K562 (cell line): ENCODE data around the gene ALG14. TPM values are rescaled to one million over a fixed set of nuclear protein-coding genes. Genes with fewer than 3 reads are reported as not detected.
A peak's percentile ranks its signal among the peaks of the same experiment; 100 is the strongest.

Experiments used
- AFF1 ChIP-seq, 2 experiments: fragments of 450-650 bp; IDR thresholded peaks; 2 replicates each; pipeline ENCODE4 v1.6.1; 2018; ENCODE audit warnings: mild to moderate bottlenecking in 2 of 2, low read depth in 1 of 2; ENCODE audit not compliant: partially characterized antibody in 2 of 2
- ASH1L ChIP-seq: fragments of 450-650 bp; IDR thresholded peaks from 2 replicates; pipeline ENCODE4 v1.6.1; 2018; ENCODE audit warnings: borderline replicate concordance, mild to moderate bottlenecking, low read depth; ENCODE audit not compliant: partially characterized antibody
- CBX2 ChIP-seq: fragments of 200-600 bp; sonication (generic); IDR thresholded peaks from one replicate; pipeline ENCODE4 v1.6.1; 2012; ENCODE audit warnings: mild to moderate bottlenecking, low read length, inconsistent platforms; ENCODE audit not compliant: insufficient read depth, poor library complexity, severe bottlenecking
- EWSR1 ChIP-seq: fragments of 450-650 bp; IDR thresholded peaks from 2 replicates; pipeline ENCODE4 v1.6.1; 2018; ENCODE audit warnings: borderline replicate concordance, mild to moderate bottlenecking, low read depth, moderate library complexity; ENCODE audit not compliant: partially characterized antibody
- JUNB ChIP-seq: fragments of 450-650 bp; formaldehyde crosslinking; conservative IDR thresholded peaks from 2 replicates; pipeline ENCODE4 v1.4.0; 2020; ENCODE audit warnings: mild to moderate bottlenecking
- KAT8 ChIP-seq: fragments of 450-650 bp; IDR thresholded peaks from 2 replicates; pipeline ENCODE4 v1.6.1; 2016; ENCODE audit warnings: low read depth, mild to moderate bottlenecking
- MCM5 ChIP-seq: fragments of 450-650 bp; IDR thresholded peaks from 2 replicates; pipeline ENCODE4 v1.6.1; 2016; ENCODE audit warnings: low read depth
- MEF2D ChIP-seq: conservative IDR thresholded peaks from 2 replicates; pipeline ENCODE4 v1.6.1; 2016; ENCODE audit warnings: low read depth, missing genetic modification characterization, missing compliant biosample characterization
- PHF21A ChIP-seq: fragments of 450-650 bp; IDR thresholded peaks from 2 replicates; pipeline ENCODE4 v1.6.1; 2017; ENCODE audit warnings: low read depth, borderline replicate concordance
- SFPQ ChIP-seq: fragments of 200-400 bp; formaldehyde crosslinking; IDR thresholded peaks from 2 replicates; pipeline ENCODE4 v1.6.1; 2017; ENCODE audit warnings: mild to moderate bottlenecking, low read depth, low read length, moderate library complexity
- SOX6 ChIP-seq: fragments of 450-650 bp; IDR thresholded peaks from 2 replicates; pipeline ENCODE4 v1.6.1; 2014; ENCODE audit warnings: mild to moderate bottlenecking
- SP1 ChIP-seq: sonication (generic); formaldehyde crosslinking; IDR thresholded peaks from 2 replicates; pipeline ENCODE4 v1.8.1; 2022; ENCODE audit warnings: mild to moderate bottlenecking, missing genetic modification reagents
- SRF ChIP-seq, 2 experiments: fragments of 250-450, 450-650 bp in 1 of 2; sonication (Bioruptor Pico) in 1 of 2; sonication (generic) in 1 of 2; formaldehyde crosslinking; IDR thresholded peaks; 2 replicates each; pipeline versions ENCODE4 v1.5.0 to v1.5.1; 2020 to 2022; ENCODE audit warnings: mild to moderate bottlenecking in 1 of 2, missing genetic modification reagents in 1 of 2
- TFAM ChIP-seq: fragments of 250-450 bp; sonication (Bioruptor Pico); conservative IDR thresholded peaks from 2 replicates; pipeline ENCODE4 v1.5.0; 2021; ENCODE audit warnings: mild to moderate bottlenecking, moderate library complexity
- TRIM24 ChIP-seq, 2 experiments: fragments of 450-650 bp; IDR thresholded peaks; 2 replicates each; pipeline ENCODE4 v1.6.1; 2016
- ZNF12 ChIP-seq: sonication (generic); formaldehyde crosslinking; IDR thresholded peaks from 2 replicates; pipeline ENCODE4 v1.4.0; 2020; ENCODE audit warnings: mild to moderate bottlenecking, missing genetic modification reagents
- ZNF24 ChIP-seq: fragments of 450-650 bp; IDR thresholded peaks from 2 replicates; pipeline ENCODE4 v1.6.1; 2016
- ZNF324 ChIP-seq: fragments of 250-450 bp; sonication (Bioruptor Pico); IDR thresholded peaks from 2 replicates; pipeline ENCODE4 v1.4.0; 2020; ENCODE audit warnings: mild to moderate bottlenecking
- ZNF445 ChIP-seq: fragments of 250-450 bp; sonication (Bioruptor Pico); IDR thresholded peaks from 2 replicates; pipeline ENCODE4 v1.4.0; 2020; ENCODE audit warnings: low read depth, mild to moderate bottlenecking, moderate library complexity
- polyA plus RNA-seq, 8 experiments: library from polyadenylated mRNA; depleted of rRNA in 4 of 8; stranded (reverse) in 5 of 8; unstranded in 3 of 8; fragments of >200 nt; fragmentation: Nextera tagmentation in 2 of 8; fragmentation: Illumina TruSeq in 1 of 8; extraction: Ambion mirVana in 2 of 8; extraction: Trizol in 1 of 8; gene quantifications; 2 replicates each; pipeline versions ENCODE4 v1.2.1 to v1.2.3, GENCODE V29; 2011 to 2014; ENCODE audit warnings: inconsistent platforms in 1 of 8, missing spikeins in 1 of 8
- total RNA-seq, 7 experiments: library from RNA; depleted of rRNA in 6 of 7; stranded (reverse); fragments of >200 nt in 6 of 7; fragmentation: Illumina TruSeq in 2 of 7; extraction: Trizol in 2 of 7; gene quantifications; 2 replicates each; pipeline versions ENCODE4 v1.2.1 to v1.2.3, GENCODE V29; 2011 to 2021; ENCODE audit warnings: low replicate concordance in 1 of 7
- TF ChIP-seq, protein P1 (sequence below): fragments of 250-450 bp; sonication (Bioruptor Pico); IDR thresholded peaks from 2 replicates; pipeline ENCODE4 v1.4.0; 2020; ENCODE audit warnings: borderline replicate concordance
- TF ChIP-seq, protein P2 (sequence below): fragments of 250-450 bp; sonication (Bioruptor Pico); IDR thresholded peaks from 2 replicates; pipeline ENCODE4 v1.8.0; 2021; ENCODE audit warnings: borderline replicate concordance, mild to moderate bottlenecking, moderate library complexity; ENCODE audit not compliant: poor library complexity, severe bottlenecking

Gene ALG14
- total and polyA plus RNA-seq, 9 of the 15 experiments (the other 6 are each of a cell fraction or from before 2014, with no cell fraction given): 2.8 to 16.2 (median 4.9) TPM

- TF ChIP-seq ASH1L (no peak), SP1 (CRISPR knock-in tag) (peak; percentile 56; the same call in 1 of the 2 replicates), EWSR1 (no peak), MEF2D (tag) (no peak), SFPQ (no peak), ZNF445 (no peak), KAT8 (no peak), ZNF324 (CRISPR knock-in tag) (no peak), AFF1 (IDR thresholded peaks at IDR 0.05; ENCODE audit: low read depth in 1 of 2, partially characterized antibody in 2 of 2) (no peak), JUNB (no peak), TRIM24 (IDR thresholded peaks at IDR 0.05) (no peak), SOX6 (no peak), PHF21A (no peak), MCM5 (no peak), ZNF12 (CRISPR knock-in tag) (no peak), TFAM (CRISPR knock-in tag) (no peak), ZNF24 (no peak; the same call in 1 of the 2 replicates), CBX2 (no peak), SRF (CRISPR knock-in tag; IDR thresholded peaks at IDR 0.05) (no peak; a peak in 1 of 4 replicates)
- TF ChIP-seq, protein P1, sequence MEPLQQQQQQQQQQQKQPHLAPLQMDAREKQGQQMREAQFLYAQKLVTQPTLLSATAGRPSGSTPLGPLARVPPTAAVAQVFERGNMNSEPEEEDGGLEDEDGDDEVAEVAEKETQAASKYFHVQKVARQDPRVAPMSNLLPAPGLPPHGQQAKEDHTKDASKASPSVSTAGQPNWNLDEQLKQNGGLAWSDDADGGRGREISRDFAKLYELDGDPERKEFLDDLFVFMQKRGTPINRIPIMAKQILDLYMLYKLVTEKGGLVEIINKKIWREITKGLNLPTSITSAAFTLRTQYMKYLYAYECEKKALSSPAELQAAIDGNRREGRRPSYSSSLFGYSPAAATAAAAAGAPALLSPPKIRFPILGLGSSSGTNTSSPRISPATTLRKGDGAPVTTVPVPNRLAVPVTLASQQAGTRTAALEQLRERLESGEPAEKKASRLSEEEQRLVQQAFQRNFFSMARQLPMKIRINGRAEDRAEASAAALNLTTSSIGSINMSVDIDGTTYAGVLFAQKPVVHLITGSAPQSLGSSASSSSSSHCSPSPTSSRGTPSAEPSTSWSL (CRISPR knock-in tag): no peak
- TF ChIP-seq, protein P2, sequence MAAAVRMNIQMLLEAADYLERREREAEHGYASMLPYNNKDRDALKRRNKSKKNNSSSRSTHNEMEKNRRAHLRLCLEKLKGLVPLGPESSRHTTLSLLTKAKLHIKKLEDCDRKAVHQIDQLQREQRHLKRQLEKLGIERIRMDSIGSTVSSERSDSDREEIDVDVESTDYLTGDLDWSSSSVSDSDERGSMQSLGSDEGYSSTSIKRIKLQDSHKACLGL (CRISPR knock-in tag): no peak
These were observed 43.9 kb upstream of the ALG14 start (continued) for GRCh38 chr1:95116580-95117206.
